ENCODE results near the gene MNX1.

MNX1 gene

DNA sequence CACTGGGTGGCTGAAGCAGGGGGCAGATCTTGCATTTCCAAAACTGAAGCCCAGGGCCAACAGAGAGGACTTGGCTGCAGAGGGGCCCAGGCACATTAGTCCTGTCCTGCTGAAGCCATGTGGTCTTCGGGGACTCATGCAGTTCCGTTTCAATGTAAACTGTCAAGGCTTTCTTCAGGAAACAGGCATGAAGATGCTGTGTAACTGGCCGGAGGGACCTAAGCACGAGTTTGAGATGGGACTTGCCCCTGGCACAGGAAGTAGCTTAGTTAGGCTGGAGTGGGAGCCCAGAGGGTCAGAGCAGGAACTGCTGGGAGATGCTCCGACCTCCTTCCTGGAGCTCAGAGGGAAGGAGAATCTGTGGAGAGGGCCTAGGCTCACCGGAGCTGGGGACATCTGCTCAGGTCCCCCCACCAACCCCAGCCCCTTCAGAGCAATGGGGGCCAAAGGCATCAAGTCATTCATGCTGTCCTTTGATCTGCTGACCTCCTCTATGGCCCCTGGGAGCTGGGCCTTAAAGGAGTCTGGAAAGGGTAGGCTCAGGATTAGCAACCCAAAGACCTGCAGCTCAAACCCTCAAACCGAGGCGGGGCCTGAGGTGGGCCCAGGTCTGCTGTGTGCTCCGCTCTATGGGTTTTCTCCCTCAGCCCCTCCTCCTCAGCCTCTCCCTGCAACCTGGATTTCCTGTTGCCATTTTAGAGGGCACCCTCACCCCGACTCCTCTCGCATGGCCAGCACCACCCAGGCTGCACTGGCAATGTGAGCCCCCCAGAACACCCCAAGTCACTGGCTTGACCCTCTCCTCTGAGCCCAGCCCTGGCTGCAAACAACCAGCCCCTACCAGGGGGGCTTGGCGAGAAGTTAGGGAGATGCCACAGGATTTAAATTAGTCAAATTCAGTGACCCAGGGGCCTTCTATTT, 4.4 kb upstream of the MNX1 start:
- DNase-seq = no peak

DNA sequence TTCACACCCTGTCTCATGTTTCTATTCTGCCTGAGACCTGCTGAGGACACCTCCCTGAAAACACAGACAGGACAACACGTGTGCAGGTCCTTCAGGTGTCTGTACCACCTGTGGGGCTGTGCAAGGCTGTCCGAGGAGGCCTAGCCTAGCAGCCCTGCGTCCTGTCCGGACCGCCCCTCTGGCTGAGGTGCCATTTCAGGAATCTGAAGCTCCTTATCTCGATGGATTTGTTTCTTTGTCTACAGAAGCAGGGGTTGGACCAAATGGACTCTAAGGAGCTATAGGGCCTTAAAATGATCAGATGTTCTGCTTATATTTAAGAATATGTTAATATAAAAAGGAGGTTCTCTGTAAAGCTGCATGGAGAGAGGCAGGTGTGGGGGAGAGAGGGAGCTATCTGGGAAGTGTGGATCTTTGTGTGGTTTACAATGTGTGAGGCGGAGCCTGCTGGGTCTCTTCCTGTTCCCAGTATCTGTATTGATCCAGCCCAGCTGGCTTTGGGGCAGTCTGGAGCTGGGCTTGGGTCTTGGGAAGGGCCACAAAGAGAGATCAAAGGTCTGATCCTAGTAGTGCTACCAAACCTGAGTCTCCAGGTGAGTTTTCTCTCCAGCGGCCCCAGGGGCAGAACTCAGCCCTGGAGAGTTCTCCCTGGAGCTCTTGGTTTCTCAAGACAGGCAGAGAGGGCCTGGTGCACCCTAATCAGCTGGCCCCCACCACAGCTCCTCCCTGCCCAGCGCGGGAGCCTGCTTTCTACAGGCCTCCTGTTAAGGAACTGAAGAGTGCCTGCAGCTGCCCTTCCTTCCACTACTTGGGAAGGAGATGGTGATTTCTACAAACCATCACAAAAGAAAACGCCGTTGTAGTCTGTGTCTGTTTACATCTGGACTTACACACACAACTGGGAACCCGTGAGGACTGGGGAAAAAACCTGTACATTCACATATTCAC, 3.4 kb upstream of the MNX1 start:
- no peak for DNase-seq

DNA sequence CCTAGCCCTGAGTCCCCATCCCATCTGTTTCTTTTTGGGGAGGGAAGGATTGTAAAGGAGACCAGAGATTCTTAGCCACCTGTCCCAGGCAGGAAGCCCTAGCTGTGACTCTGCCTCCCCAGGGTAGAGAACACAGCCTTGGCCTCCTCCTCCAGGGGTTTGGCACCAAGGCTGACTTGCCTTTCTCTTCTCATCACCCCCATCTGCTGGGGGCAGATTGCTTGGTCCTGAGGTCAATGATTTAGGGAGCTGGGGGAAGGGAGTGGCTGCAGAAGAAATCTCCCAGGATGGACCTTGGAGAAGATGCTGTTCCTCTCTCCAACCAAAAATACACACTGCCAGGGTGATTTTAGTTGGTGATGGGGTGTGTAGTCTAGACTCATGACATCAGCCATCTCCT, 2.6 kb upstream of the MNX1 start:
- DNase-seq = no peak

DNA sequence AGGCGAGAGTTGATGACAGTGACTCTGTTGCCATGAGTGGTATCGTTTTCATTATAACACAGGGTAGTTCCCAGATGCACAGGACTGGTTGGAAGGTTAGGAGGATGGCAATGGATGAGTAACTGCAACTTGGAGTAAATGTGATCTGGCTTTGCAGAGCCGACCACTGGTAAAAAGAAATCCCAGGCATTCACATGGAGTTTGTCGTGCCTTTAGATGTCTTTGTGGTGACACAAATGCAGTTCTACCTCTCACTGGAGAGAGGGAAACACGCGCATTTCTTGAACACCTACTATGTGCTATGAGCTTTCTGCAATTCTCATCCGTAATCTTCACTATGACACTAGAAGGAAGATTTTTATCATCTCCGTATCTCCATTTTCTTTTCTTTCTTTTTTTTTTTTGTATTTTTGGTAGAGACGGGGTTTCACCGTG, 1.7 kb upstream of the MNX1 start:
- no peak for DNase-seq

DNA sequence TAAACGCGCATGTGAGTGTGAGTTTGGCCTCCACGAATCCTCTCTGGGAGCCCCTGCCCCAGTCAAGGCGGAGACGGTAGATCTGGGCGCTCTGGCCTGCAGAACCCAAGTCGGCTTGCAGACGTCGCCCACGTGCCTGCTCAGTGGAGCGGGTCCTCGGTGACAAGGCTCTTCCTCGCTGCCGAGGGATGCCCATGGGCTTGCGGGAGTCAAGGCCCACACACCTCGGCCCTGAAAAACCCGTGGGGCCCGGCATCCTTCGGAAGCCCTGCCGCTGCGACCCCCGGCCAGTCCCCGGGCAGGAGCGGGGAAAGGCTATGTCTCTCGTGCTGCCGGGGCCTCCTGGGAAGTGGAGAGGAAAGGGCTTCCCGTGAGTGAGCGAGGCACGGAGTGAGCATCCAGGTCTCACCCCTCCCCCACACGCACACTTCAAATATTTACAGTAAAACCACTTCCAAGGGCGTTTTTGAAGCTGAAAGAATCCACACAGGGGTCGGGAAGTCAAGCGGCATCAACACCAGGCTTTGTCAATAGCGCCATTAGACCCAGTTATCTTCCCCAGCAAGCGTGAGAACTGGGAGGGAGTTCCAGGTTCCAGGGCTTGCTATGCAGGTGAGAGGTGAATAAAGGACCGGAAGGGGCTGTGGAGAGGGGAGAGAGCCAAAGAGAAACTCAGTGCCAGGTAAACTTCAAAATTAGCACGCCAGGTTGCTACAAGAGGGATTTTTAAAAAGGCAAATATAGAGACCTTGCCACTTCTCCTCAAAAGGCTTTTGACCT, 1.1 kb upstream of the MNX1 start:
- DNase-seq = no peak

DNA sequence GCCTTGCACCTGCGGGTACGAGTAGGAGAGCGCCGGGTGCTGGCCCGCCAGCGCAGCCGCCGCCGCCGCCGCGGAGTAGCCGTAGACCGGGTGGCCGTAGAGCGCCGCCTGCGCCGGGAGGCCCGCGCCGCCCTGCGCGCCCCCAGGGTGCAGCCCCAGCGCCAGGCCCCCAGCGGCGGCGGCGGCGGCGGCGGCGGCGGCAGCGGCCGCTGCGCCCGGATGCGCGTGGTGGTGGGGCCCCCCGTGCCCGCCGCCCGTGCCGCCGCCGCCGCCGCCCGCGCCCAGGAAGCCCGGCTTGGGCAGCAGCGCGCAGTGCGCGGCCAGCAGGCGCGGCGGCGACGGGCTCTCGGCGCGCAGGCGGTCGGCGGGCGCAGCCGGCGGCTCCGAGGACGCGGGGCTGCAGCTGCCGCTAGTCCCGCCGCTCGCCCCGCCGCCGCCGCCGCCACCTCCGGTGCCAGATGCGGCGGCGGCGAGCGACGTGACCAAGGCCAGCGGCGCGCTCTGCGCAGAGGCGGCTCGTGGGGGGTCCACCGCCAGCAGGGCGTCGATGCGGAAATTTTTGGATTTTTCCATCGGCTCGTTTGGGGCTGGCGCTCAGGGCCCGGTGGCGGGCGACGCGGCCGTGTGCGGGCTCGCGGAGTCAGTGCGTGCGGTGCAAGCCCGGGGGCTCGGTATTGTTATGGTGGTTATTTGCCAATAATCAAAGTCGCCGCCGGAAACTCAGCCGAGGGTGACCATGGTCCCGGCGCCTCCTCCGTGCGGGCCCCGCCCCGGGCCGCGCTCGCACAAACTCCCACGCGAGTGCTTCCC, 480 bp downstream of the MNX1 start:
- DNase-seq = no peak

DNA sequence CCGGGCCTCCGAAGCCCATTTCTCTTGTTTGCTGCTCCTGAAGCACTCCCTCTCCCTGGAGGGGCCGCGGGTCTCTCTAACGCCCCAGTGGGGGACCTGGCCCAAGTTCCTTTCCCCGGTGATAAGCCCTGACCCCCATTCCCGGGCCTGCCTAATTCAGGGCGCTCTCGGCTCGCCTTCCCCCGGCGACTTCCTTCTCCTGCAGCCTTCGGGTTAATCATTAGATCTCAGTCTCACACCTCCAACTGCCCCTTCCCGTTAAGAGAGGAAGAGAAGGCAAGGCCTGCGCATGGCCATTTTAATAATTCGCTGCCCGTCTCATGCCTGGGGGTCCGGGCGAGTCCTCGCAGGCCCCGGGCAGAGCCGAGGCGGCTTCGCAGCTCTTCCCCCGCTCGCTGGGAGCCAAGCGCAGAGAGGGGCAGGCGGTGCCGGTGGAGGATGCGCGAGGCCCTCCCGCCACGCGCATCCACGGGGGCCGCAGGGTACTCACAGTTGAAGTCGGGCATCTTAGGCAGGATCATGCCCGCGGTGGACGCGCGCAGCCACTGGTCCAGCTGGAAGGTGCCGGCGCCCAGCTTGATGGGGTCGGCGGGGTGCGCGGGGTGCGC, 1.2 kb downstream of the MNX1 start:
- DNase-seq = no peak

DNA sequence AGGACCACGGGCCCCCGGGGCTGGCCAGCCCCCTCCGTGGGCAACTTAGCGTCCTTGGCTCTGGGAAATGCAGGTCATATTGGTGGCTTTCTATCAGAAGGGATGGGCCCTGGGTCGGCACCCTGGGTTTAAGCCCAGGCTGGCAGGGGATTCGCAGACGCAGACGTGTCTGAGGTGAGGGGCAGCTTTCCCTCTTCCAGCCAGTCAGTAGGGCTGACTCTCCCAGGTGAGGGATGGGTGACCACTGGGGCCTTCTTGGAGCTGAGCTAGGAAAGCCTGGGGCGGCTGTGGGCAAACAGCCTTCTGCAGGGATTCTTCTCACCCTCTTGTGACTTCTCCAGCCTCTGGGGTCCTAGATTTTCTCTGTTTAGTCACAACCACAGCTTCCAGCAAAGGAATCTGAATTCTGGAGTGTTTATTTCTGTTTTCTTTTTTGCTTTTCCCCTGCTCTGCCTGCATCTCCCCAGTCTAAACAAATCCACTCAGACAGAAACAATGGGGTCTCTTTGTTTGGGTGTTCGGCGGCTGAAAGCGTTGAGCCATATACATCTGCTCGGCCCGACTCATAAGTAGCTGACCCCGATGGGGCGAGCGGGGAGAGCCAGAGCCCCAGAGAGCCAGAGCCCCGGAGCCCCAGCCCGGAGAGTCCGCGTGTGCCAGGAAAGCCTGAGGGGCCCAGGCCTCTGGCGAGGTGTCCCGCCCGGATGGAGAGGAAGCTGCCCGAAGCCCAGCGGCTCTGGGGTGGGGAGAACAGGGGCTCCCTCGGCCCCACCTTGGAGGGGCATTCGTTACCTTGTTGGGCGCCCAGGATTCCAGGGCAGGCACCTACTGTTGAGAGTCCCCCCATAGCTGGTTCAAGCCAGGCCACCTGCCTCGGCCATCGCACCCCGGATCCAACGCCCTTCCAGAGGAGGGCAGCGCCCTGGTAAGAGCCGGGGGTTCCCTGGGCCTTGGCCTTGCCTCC, 2.0 kb downstream of the MNX1 start:
- no peak for DNase-seq

DNA sequence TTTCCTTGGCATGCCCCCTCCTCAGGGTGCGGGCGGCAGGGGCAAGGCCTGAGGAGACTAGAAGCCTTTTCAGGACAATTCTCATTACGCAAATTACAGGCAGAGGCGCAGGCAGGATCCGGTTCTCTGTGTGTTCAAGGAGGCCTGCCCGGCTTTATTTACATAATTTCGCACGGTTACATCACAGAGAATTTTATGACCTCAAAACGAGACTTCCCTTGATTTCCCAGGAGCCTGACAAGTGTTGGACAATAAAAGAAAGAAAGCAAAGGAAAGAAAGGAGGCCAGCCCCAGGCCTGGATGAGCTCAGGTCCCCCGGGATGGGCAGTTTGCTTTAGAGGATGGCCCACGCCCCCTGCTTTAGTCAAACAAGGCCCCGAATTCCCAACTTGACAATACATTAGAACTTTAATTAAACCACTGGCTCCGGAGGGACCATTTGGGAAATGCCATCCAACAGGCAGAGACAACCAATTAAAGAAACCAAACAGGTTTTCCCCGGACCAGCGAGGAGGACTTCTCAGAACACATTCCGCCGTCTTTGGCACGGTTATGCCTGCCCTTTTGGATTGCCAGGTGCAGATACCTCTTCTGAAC, 2.9 kb downstream of the MNX1 start:
- DNase-seq = no peak

DNA sequence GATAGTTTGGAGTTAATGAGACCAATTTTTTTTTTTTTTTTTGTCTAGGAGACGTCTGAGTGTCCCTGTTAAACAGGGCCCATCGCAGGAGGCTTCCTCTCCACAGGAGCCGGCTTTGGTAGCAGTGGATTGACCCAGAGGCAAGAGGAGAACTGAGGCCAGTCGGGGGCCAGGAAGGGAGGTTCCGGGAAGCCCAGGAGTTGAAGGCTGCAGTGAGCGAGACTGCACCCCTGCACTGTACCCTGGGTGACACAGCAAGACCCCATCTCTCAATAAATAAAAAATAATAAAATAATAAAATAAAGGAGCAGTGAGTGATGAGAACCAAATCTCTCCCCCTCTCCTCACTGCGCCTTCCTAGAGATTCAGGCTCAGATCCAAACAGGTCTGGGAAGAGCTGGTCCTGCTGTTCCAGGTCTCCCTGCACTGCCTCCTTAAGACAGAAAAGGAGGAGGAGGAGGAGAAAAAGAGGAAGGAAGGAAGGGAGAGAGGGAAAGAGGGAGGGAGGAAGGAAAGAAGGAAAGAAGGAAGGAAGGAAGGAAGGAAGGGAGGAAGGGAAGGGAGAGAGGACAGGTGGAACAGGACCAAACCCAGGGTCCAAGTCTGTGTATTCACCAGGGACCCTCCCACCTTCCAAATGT, 3.5 kb downstream of the MNX1 start:
- no peak for DNase-seq

DNA sequence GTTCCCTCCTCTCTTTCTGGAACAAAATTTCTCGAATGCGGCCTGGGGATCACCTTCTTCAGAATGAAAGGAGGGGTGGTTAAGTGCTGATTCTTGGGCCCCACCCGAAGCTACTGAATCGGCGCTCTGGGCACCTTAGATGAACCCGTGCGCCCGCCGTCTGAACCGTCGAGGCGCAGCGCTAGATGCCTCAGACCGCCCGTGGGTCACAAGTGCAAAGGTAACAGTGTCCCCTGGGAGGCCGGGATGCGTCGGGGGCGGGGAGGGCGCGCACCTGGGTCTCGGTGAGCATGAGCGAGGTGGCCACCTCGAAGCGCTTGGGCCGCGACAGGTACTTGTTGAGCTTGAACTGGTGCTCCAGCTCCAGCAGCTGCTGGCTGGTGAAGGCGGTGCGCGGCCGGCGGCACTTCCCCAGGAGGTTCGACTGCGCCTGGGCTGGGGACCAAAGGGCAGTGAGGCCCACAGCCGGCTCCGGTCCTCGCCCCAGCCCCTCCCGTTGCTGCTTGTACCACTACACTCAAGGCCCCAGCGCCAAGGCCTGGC, 4.2 kb downstream of the MNX1 start:
- DNase-seq = no peak

DNA sequence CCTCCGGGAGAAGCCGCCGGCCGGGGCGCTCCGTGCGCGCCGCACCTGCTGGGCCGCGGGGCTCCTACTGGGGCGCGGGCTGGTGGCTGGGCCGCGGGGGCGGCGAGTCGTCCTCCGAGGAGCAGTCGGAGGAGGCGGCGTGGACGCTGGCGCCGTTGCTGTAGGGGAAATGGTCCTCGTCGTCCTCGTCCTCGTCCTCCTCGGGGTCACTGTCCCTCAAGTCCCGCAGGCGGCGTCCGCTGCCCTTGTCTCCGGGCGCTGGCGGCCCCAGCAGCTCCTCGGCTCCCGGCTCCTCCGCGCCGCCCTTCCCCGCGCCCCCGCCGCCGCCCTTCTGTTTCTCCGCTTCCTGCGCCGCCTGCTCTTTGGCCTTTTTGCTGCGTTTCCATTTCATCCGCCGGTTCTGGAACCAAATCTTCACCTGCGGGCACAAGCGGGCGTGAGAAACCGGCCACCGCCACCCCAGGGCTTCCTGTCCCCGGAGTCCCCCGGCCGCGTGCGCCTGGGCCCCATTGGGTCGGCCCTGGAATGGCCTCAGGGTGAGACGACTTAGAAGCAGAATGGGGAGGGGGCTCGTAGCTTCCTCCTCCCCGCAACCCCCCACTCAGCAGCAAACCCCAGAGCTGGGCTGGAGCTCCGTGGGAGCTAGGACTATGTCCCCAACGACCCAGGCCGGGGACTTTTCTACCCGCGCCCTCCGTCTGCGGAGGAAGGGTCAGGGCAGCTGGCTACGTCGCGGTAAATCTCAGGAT, 4.8 kb downstream of the MNX1 start:
- no peak for DNase-seq

DNA sequence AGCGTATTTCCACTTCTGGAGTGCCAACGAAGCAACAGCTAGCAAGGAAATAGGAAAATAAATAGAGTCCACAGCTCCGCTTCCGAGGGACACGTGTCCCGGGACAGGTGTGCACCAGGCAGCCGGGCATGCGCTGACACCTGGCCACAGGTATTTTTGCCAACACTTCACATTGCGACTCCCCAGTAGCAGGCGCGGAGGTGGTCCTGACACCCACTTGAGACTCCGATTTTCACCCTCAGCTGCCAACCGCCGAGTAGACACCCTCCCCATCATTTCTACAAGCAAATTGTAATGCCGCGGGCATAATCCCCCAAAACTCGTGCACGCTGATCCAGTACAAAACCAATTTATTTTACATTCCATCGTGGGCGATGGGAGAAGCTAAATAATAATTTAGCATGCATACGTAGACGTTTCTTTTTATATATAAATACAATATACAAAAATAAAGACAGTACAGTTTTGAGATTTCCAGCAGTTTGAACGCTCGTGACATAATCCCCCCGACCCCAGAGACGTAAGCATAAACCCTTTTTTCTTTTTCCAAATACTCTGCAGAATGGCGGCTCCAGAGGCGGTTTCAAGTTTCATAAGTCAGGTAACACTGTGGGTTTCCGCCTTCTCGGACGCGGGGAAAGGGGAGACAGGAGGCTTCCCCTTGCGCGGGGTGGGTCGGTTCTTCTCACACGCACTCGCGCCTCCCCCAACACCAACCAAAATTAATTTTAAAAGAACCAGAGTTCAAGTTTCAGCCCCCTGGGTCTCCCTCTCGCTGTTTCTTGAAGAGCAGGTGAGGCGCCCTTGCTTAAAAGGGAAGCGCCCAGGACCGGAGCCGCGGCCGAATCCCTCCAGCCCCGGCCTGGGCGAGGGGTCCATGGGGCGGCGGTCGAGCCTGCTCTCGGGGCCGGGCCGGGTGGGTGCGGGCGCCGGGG, 5.7 kb downstream of the MNX1 start:
- no peak for DNase-seq

DNA sequence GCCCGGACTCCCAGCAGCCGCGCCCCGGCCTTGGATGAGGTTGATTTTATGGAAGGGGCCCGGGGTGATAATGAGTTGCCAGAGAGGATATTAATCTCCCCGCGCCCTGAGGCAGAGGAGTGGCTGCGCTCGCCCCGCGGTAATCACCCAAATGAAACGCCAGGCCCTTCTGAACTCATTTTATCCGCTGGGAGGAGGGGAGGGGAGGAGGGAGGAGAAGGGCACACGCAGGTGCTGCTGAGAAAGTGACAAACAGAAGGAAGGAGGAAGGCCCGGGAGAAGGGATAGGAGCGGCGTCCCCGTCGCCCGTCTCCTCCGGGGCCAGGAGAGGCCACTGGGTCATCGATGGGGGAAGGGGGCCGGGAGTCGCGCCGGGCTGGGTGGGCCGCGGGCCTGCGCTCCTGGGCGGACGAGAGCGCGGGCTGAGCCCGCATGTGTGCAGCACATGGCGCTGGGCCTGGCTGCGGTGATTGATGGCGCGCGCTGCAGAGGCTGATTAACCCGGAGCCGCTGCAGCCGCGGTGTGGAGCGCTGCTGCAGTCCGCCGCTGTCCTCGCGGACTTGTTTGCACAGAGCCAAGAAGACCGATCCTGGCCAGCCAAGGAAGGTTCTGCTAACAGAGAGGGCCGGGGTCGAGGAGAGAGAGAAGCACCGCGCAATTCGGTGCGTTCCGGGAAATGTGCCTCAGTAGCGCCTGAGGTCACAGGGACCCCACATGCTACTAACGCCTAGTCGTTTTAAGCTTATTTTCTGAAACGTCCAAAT, 6.5 kb downstream of the MNX1 start:
- no peak for DNase-seq

DNA sequence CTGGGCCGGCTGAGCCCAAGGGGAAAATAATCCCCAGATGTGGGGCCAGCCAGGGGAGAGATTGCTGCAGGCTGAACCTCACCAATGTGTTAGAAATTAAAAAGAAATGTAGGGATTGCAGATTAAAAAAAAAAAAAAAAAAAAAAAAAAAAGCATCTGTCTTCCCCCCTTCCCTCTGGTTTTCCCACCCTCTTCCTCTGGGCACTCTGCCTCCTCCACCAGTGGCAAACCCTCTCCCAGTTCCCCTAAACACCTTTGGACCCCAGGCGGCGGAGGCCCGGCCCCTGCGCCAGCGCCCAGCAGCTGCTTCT, 7.1 kb downstream of the MNX1 start:
- no peak for DNase-seq

DNA sequence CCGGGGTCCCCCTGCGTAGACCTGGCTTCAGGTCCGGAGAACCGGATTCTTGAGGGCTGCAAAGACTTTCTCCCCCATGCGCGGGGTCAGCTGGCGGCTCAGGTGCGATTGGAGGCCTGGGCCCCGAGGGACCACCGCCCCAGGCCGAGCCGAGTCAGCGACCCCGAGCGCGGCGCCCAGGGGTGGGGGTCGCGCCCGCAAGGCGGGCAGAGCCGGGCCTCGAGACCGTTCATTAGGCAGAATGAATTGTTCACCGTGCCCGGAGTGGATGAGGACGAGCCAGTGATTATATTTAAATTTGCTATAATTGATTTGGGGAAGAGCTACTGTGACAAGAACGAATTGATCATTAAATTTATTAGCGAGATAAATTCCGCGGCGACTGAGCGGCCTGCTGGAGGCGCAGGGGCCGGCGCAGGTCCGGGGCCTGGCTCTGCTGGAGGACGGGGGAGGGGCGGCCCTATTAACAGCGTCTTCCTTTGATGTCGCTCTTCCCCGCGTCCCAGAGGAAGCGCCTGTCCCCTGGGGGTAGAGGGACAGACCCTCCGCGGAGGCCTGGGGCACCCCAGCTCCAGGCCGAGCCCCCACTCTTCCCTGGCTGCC, 7.5 kb downstream of the MNX1 start:
- no peak for DNase-seq
